GM12872 (cell line): ENCODE data around the gene RPLP1.

Experiments used
- TF ChIP-seq, protein P1 (sequence below): IDR thresholded peaks from 3 replicates; pipeline ENCODE4 v1.5.1; 2011; ENCODE audit warnings: low read depth, mild to moderate bottlenecking, low read length, moderate library complexity; ENCODE audit not compliant: insufficient read depth

Gene RPLP1

DNA sequence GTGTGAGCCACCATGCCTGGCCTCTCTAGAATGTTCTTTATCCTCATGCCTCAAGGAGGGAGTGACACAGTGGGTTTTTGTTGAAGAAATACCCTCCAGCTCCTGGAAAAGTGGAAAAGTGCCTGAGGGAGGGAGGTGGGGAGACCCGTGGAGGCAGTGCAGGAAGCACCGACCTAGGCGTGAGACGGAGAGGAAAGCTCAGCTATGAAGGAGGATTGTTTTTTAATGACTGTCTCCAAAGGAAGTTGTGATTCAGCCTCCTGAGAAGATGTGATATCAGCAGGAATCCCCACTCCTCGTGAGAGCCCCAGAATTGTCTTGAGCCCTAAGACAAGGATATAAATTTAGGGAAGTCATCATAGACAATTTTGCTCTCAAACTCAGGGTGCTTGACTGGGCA is 21.7 kb downstream of the RPLP1 start:
- TF ChIP-seq, protein P1, sequence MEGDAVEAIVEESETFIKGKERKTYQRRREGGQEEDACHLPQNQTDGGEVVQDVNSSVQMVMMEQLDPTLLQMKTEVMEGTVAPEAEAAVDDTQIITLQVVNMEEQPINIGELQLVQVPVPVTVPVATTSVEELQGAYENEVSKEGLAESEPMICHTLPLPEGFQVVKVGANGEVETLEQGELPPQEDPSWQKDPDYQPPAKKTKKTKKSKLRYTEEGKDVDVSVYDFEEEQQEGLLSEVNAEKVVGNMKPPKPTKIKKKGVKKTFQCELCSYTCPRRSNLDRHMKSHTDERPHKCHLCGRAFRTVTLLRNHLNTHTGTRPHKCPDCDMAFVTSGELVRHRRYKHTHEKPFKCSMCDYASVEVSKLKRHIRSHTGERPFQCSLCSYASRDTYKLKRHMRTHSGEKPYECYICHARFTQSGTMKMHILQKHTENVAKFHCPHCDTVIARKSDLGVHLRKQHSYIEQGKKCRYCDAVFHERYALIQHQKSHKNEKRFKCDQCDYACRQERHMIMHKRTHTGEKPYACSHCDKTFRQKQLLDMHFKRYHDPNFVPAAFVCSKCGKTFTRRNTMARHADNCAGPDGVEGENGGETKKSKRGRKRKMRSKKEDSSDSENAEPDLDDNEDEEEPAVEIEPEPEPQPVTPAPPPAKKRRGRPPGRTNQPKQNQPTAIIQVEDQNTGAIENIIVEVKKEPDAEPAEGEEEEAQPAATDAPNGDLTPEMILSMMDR = no peak

DNA sequence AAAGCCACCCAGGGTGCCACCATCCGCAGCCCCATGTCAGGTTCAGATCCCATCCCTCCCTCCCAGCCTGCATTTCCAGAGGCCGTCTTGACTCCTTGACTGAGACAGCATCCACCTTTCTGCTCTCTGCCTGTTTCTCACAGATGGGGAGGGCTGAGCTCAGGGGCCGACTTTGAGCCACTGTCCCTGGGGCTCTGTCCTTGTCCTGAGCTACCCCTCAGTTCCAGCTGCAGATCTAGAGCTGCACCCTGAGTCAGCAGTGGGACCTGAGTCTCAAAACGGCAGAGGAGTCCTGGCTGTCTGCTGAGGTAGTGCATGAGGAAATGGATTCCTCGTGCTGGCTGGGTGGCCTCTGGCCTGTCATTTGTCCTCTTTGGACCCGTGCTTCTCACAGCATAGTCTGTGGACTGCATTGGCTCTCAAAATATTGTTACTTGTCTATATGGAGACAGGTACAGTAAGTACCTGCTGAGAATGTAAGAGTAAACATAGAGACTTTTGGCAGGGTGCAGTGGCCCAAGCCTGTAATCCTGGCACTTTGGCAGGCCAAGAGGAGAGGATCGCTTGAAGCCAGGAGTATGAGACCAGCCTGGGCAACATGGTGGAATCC is 22.3 kb downstream of the RPLP1 start:
- TF ChIP-seq, protein P1 = no peak

DNA sequence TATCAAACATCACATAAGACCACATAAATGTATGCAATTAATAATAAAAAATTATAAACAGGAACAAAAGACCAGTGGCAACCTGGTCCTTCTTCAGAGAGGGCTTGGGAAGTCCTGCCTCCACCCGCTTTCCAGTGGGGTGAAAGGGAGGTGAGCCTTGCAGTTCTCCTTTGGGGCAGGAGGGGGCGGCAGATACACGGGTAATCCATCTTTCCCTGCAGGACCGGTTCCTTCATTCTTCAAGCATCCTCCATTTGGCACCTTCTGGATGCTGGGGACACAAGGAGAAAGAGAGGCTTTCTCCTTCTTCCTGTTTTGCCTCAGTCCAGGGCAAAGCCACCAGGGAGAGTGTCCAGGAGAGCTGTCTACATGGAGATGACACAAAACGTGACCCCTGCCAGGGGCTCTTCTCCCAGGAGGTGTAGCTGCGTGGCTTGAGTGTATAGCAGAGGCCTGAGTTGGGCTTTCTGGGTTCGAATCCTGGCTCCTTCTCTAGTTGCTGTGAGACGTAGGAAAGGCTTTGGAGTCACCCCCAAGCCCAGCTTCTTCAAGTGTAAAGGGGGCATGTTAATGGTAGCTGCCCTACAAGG is 23.2 kb downstream of the RPLP1 start:
- TF ChIP-seq, protein P1 = peak; percentile 96

DNA sequence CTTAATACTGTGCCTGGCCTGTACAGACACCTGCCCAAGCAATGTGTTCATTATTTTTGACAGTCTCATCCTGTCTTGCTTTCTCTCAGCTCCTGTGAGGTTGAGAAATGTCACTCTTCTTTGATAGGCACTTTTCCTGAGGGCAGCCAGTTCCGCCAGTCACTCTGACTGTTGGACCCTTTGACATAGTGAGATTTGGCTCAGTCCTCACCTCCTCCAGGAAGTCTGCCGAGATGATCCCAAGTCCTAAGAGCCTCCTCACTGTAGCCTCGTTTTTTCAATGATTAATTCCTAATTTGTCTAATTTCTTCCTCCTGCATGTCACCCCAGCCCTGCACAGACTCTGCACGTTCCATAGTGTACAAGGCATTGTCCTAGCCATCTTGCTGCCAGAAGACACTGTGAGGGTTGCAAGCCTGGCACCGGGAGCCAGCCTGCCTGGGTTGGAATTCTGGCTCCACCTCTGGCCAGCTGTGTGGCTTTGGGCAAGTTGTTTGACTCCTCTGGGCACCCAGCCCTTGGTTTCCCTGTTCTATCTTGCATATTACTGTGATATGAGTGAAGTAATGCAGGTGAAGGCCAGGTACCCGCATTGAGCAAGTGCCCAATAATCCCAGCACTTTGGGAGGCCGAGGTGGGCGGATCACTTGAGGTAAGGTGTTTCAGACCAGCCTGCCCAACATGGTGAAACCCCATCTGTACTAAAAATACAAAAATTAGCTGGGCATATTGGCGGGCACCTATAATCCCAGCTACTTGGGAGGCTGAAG is 24.3 kb downstream of the RPLP1 start:
- TF ChIP-seq, protein P1 = no peak

DNA sequence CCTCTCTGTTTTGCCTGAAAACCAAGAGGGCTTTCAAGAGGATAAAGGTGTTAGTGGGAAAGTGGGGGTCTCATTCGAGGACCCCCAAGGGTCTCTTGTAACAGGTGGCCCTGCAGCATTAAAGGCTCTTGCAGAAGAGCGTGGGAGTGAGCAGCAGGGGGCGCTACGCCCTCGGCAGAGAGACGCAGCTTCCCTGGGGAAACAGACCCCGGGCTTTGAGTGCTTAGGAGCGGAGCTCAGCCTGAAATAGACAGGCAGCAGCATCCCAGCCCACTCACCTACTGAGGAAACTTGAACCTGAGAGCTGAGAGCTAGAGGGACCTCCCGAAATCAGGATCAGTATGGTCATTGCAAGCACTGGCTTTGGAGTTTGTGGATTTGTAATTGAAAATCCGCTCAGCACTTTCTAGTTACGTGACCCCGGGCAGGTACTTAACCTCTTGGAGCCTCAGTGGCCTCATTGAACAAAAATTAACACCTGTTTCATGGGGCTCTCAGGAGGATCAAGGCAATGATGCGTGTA is 25.7 kb downstream of the RPLP1 start:
- TF ChIP-seq, protein P1 = peak; percentile 87

DNA sequence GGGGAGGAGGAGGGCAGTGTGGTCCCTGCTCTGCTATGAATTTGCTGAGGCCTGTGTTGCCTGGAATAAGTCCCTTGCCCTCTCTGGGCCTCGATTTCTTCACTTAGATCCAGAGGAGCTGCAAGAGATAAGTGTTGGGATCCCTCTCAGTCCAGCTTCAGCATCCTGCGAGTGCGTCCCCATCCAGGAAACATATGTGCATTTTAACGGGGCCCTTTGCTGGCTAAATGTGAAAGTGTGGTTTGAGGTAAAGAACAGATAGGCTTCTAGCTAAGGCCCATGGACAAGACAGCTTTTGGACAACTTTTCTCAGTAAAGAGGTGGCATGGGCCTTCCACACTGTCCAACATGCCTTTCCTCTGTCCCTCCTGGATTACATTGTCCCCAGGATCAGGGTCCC is 26.5 kb downstream of the RPLP1 start:
- TF ChIP-seq, protein P1 = no peak

DNA sequence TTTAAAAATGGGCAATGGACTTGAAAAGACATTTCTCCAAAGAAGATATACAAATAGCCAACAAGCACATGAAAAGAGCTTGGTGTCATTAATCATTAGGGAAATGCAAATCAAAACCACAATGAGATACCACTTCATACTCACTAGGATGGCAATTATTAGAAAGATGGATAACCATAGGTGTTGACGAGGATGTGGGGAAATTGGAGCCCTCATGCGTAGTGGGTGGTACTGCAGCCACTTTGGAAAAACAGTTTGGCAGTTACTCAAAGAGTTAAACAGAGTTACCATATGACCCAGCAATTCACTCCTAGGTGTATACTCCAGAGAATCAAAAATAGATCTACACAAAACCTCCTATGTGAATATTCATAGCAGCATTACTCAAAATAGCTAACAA is 27.4 kb downstream of the RPLP1 start:
- TF ChIP-seq, protein P1 = no peak
